ENCODE results near the gene SMIM3. TPM values are rescaled to one million over a fixed set of nuclear protein-coding genes. Genes with fewer than 3 reads are reported as not detected.

SMIM3 gene
- total RNA-seq, 2 experiments from 2014 or later = not detected

- H3K4me2 ChIP-seq (ENCODE audit: low read length) = no peak overlapping the region
- DNase-seq (ENCODE audit: low spot score) = no peak
- no TSS peak for BruUV-seq (replicated peaks)
- no peaks in the 10 kb centered on the region for H3K9me2 ChIP-seq (ENCODE audit: insufficient read depth, low read length)
- H3K4me3 ChIP-seq (ENCODE audit: low read depth, low read length, poor library complexity, severe bottlenecking) = no peak overlapping the region
- no peak overlapping the region for H2AFZ ChIP-seq (ENCODE audit: low read length)
- no peaks in the 10 kb centered on the region for H3K4me1 ChIP-seq (ENCODE audit: insufficient read depth, low read length, poor library complexity, severe bottlenecking)
- intact Hi-C loops (cut with micrococcal nuclease; ENCODE audit: unreplicated experiment) = no loop called here
- CTCF ChIA-PET (ENCODE audit: unreplicated experiment) = no interaction called here
- POLR2A ChIA-PET = no interaction called here
- H3K27ac ChIP-seq (ENCODE audit: low read depth, low read length, poor library complexity, severe bottlenecking) = no peak overlapping the region
- H3K79me2 ChIP-seq (ENCODE audit: insufficient read depth, low read depth, low read length) = no peaks in the 10 kb centered on the region
- no peaks in the 10 kb centered on the region for H4K20me1 ChIP-seq (ENCODE audit: insufficient read depth, low read length)
- H3K36me3 ChIP-seq (ENCODE audit: insufficient read depth, low read length) = no peaks in the 10 kb centered on the region
- H3K9me3 ChIP-seq (ENCODE audit: low read length) = no peaks in the 10 kb centered on the region
- TF ChIP-seq CTCF (conservative IDR thresholded peaks at IDR 0.05; ENCODE audit: low read length) = no peak
- TF ChIP-seq EZH2phosphoT487 (IDR thresholded peaks at IDR 0.05; ENCODE audit: borderline replicate concordance, low read depth, low read length) = no peak
Measured at GRCh38 chr5:150794927-150795326, 16.4 kb downstream of the SMIM3 start.

DNA sequence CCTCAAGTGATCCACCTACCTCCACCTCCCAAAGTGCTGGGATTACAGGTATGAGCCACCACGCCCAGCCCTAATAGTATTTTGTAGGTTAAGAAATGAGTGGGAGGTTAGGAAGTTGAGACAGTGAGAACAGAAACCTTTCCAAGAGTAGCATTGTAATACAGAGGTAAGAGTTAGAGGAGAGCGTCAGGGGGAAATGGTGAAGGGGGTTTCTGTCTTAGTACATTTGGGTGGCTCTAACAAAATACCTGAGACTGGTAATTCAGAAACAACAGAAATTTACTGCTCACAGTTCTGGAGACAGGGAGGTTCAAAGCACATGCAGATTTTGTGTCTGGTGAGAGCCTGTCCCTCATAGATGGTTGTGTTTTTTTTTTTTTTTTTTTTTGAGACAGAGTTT, 18.8 kb downstream of the SMIM3 start:
- Histone ChIP-seq H3K9me3 (ENCODE audit: low read length) (no peaks in the 10 kb centered on the region), H3K4me3 (ENCODE audit: low read depth, low read length, poor library complexity, severe bottlenecking) (no peak overlapping the region), H3K36me3 (ENCODE audit: insufficient read depth, low read length) (no peaks in the 10 kb centered on the region), H4K20me1 (ENCODE audit: insufficient read depth, low read length) (no peaks in the 10 kb centered on the region), H3K4me2 (ENCODE audit: low read length) (no peak overlapping the region), H3K4me1 (ENCODE audit: insufficient read depth, low read length, poor library complexity, severe bottlenecking) (no peaks in the 10 kb centered on the region), H3K27ac (ENCODE audit: low read depth, low read length, poor library complexity, severe bottlenecking) (no peak overlapping the region), H2AFZ (ENCODE audit: low read length) (no peak overlapping the region), H3K9me2 (ENCODE audit: insufficient read depth, low read length) (no peaks in the 10 kb centered on the region), H3K79me2 (ENCODE audit: insufficient read depth, low read depth, low read length) (no peaks in the 10 kb centered on the region)
- DNase-seq (ENCODE audit: low spot score) = no peak
- no peak for TF ChIP-seq CTCF (conservative IDR thresholded peaks at IDR 0.05; ENCODE audit: low read length)
- TF ChIP-seq EZH2phosphoT487 (IDR thresholded peaks at IDR 0.05; ENCODE audit: borderline replicate concordance, low read depth, low read length) = no peak
- CTCF ChIA-PET (ENCODE audit: unreplicated experiment) = no interaction called here
- BruUV-seq (replicated peaks) = no TSS peak
- POLR2A ChIA-PET = interaction anchor here (0.7 kb wide), 1 partner anchor 191 kb away, joined by 3 read pairs; no protein-coding TSS in a partner anchor
- intact Hi-C loops (cut with micrococcal nuclease; ENCODE audit: unreplicated experiment) = no loop called here

DNA sequence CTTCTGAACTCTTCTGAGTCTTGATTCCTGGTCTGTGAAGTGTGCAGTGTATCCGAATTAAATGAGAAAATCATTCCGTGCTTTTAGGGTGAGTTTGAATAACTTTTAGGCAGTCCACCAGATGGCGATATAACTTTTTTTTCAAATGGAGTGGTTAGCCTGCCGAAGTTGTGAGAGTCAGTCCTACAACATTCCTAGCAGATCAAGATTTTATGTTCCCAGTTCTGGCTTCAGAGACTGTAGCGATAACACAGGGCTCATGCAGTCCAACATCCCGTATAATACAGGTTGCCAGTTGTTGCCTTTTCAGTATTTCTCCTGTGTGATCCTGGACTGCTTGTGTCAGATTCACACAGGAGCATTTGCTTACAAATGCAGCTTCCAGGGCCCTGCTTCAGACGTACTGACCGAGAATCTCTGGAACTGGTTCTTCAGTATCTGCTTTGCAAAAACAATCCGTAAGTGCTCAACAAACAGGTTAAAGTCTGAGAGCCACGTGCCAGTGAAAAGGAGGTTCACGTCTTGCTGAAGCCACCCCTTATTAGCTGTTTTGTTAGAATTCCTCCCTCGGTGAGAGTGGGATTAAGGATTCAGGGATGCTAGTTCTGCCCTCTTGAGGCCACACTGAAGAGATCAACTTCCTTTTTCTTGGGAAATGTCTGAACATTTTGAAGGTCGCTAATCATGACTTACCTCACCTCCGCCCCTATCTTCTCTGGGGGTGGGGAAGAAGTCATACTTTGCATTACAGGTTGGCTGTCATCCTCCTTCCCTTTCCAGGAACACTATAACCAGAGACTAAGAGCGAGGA, 22.8 kb downstream of the SMIM3 start:
- Histone ChIP-seq H2AFZ (ENCODE audit: low read length) (peak overlapping the region; percentile 30; the same call in 1 of the 2 replicates), H4K20me1 (ENCODE audit: insufficient read depth, low read length) (no peaks in the 10 kb centered on the region), H3K4me1 (ENCODE audit: insufficient read depth, low read length, poor library complexity, severe bottlenecking) (no peaks in the 10 kb centered on the region), H3K79me2 (ENCODE audit: insufficient read depth, low read depth, low read length) (no peaks in the 10 kb centered on the region), H3K9me2 (ENCODE audit: insufficient read depth, low read length) (no peaks in the 10 kb centered on the region), H3K27ac (ENCODE audit: low read depth, low read length, poor library complexity, severe bottlenecking) (no peak overlapping the region), H3K9me3 (ENCODE audit: low read length) (no peaks in the 10 kb centered on the region), H3K4me2 (ENCODE audit: low read length) (no peak overlapping the region), H3K4me3 (ENCODE audit: low read depth, low read length, poor library complexity, severe bottlenecking) (no peak overlapping the region), H3K36me3 (ENCODE audit: insufficient read depth, low read length) (no peaks in the 10 kb centered on the region)
- DNase-seq (ENCODE audit: low spot score) = peak; percentile 49
- intact Hi-C loops (cut with micrococcal nuclease; ENCODE audit: unreplicated experiment) = loop anchor here (1.0 to 5.0 kb wide), 4 partner anchors 46 to 515 kb away; no protein-coding TSS in a partner anchor
- POLR2A ChIA-PET = interaction anchor here (0.9 kb wide), 1 partner anchor 364 kb away, joined by 3 read pairs; no protein-coding TSS in a partner anchor
- TF ChIP-seq EZH2phosphoT487 (IDR thresholded peaks at IDR 0.05; ENCODE audit: borderline replicate concordance, low read depth, low read length) (no peak), CTCF (conservative IDR thresholded peaks at IDR 0.05; ENCODE audit: low read length) (peak; percentile 81)
- no TSS peak for BruUV-seq (replicated peaks)
- CTCF ChIA-PET (ENCODE audit: unreplicated experiment) = no interaction called here

Data from OCI-LY7 (cell line).